HG03066 (cell line): ENCODE data around the gene SPRED2.
"Not testable (repeated sequence)": the region's sequence is repeated elsewhere in the genome, so short reads cannot be mapped to it uniquely, and the experiment has no call there.

Source experiments
- ATAC-seq: cut with Tn5 transposase; IDR thresholded peaks from one replicate; pipeline ENCODE4 v1.9.1; 2021; ENCODE audit warnings: low read depth; ENCODE audit not compliant: unreplicated experiment

Gene SPRED2

GRCh38 chr2:65319072-65319673 lies 113.2 kb downstream of the SPRED2 start:
- no peak for ATAC-seq

DNA sequence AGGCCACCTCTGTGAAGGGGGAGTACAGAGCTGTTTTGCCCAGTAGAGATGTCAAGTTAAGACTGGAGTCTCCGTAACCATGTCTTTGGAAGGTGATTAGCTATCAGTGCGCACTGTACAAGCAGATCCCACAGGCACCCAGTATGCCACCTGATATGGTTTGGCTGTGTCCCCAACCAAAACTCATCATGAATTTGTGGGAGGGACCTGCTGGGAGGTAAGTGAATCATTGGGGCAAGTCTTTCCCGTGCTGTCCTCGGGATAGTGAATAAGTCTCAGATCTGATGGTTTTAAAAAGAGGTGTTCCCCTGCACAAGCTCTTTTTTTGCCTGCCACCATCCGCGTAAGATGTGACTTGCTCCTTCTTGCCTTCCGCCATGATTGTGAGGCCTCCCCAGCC lies 114.6 kb downstream of the SPRED2 start:
- ATAC-seq: no peak

- ATAC-seq: not testable (repeated sequence)
These were observed 115.0 kb downstream of the SPRED2 start for GRCh38 chr2:65317351-65317750.

DNA sequence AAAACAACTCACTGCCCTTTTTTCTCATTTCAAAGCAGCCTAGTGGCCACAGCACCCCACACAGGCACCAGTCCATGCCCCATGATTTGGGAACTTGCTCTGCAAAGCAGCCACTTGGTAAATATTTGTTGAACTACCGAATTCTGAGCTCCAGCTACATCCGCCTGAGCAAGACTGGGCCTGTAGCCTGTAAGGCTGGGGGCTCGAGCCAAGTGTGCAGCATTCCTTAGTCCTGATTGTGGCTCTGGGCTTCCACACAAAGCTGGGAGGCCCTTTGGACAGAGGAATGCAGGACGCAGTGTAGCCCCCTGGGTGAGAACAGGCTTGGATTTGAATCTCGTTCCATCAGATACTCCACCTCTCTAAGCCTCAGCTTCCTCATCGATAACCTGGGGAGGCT lies 116.3 kb downstream of the SPRED2 start:
- ATAC-seq: no peak

- no peak for ATAC-seq
These were observed 117.5 kb downstream of the SPRED2 start for GRCh38 chr2:65314801-65315441.

GRCh38 chr2:65313954-65314256 lies 118.5 kb downstream of the SPRED2 start:
- no peak for ATAC-seq

DNA sequence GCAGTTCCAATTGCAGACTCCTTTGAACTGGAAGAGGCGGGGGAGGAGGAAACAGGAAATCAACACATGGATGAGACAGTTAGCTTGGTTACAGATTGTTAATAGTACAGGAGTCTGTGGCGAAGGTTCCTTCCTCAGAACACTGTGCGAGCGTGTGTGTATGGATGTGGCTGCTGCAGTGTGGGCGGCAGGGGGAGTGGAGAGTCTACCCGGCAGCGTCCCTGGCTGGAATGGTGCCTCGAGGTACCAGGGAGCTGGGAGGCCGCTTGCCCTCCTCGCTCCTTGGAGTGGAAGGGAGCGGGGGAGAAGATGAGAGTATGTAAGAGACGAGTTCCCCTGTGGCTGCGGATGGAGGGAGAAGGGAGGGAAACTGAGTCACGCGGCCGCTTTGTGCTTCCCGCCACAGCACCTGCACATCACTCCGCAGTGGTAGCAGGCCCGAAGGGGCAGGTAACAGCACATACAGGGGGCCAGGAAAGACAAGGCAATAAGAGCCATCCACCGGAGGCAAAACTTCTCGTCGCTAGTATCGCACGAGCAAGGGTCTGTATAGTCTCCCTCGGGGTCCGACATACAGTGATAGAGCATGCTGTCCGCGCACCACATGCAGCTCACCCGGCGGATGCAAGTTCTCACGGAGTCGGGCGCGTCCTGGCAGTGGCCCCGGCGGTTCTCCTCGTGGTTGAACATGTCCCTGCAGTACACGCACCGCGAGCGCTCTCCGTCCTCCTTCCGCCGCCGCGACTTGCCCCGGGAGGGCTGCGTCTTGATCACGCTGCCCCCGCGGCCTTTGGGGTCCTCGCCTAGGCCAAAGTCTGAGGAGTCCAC lies 119.1 kb downstream of the SPRED2 start:
- no peak for ATAC-seq

GRCh38 chr2:65311596-65311995 lies 120.8 kb downstream of the SPRED2 start:
- no peak for ATAC-seq

- no peak for ATAC-seq
These were observed 121.3 kb downstream of the SPRED2 start for GRCh38 chr2:65311049-65311448.

DNA sequence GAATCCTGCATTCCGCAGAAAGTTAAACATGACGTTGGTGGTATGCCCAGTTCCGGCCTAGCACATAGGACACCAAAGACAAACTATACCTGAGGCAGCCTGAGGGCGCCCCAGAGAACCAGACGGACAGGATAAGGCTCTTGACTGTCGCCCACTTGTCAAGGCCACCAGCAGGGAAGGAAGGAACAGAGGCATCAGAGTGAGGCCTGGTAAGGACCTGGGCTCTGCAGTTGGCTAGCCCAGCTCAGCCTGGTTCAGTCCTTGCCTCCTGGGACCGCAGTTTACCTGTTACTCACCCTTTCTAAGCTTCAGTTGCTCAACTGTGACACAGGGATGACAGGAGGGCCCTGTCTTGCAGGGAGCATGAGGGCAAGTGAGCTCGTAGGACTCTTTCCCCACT lies 122.7 kb downstream of the SPRED2 start:
- ATAC-seq: no peak

DNA sequence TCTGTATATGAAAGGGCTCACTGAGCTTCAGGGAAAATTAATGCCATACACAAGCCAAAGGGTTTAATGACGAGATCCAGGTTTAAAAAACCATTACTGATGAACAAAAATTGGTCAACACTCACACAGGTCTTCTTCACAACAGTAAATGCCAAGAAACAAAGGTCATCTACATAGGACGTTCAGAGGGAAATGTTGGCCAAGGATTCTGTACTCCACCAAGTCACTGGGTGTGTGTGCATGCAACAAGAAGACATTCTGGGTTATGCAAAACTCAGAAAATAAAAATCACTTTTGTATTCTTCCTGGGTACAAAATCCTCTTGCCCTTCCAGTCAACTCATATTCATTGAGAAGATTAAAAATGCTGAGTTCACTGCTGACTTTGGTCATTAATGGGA lies 126.5 kb downstream of the SPRED2 start:
- no peak for ATAC-seq

GRCh38 chr2:65300761-65301711 lies 131.4 kb downstream of the SPRED2 start:
- ATAC-seq: peak; percentile 91

- no peak for ATAC-seq
These were observed 132.2 kb downstream of the SPRED2 start for GRCh38 chr2:65300134-65300760.

GRCh38 chr2:65299246-65299645 lies 133.2 kb downstream of the SPRED2 start:
- ATAC-seq: no peak

- ATAC-seq: no peak
These were observed 134.3 kb downstream of the SPRED2 start for GRCh38 chr2:65298089-65298488.

DNA sequence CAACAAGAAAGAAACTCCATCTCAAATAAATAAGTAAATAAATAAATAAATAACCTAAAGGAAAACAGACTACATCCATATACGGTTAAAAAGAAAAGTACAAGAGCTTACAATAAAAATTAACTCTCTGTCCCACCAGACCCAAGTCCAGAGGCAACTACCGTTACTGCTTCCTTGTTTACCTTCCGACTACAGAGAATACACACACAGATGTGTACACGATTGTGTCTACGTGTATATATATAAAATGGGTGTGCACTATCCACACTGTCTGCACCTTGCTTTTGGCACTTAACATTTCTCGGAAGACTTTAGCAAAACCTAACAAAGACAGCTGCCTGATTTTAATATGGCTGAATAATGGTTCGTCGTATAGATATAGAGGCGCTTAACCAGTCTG lies 134.9 kb downstream of the SPRED2 start:
- no peak for ATAC-seq

- no peak for ATAC-seq
These were observed 135.4 kb downstream of the SPRED2 start for GRCh38 chr2:65296971-65297370.

- ATAC-seq: no peak
These were observed 137.7 kb downstream of the SPRED2 start for GRCh38 chr2:65294701-65295100.

DNA sequence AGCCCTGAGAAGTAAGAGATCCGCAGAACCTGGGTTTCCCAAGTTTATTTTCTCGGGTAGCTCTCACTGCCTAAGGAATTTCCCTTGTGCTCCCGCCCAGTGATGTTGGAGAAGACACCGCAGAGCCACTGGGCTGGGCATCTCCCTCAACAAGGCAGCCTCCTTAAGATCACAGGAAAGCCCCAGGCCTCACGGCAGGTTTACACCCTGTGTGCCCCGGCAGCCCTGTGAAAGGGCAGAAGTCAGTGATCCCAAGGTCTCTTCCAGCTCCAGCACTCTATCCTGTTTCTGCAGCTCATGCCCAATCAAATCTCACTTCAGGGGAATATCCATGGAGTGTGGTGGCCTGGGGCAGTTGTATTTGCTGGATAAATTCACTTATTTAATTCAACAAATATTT lies 138.3 kb downstream of the SPRED2 start:
- no peak for ATAC-seq

- ATAC-seq: no peak
These were observed 139.0 kb downstream of the SPRED2 start for GRCh38 chr2:65293376-65293775.
